H1 (cell line): ENCODE measurements around the gene ADRB2. TPM values are rescaled to one million over a fixed set of nuclear protein-coding genes. Genes with fewer than 3 reads are reported as not detected.

ENCODE experiments used
- EZH2 ChIP-seq: fragments of 200-600 bp; sonication (generic); IDR thresholded peaks from 2 replicates; pipeline ENCODE4 v1.7.1; 2012; ENCODE audit warnings: low read depth, mild to moderate bottlenecking, moderate library complexity, low read length, inconsistent platforms; ENCODE audit not compliant: severe bottlenecking
- KDM5A ChIP-seq: fragments of 200-600 bp; IDR thresholded peaks from 2 replicates; pipeline ENCODE4 v1.7.1; 2012; ENCODE audit warnings: mild to moderate bottlenecking, low read length, inconsistent platforms, mixed read lengths
- ZNF274 ChIP-seq: IDR thresholded peaks from 2 replicates; pipeline ENCODE4 v1.7.0; 2012; ENCODE audit warnings: low read length, borderline replicate concordance; ENCODE audit errors: extremely low read depth
- polyA plus RNA-seq, 7 experiments: library from polyadenylated mRNA; depleted of rRNA in 3 of 7; stranded (reverse) in 5 of 7; unstranded in 2 of 7; fragments of >200 nt in 5 of 7; fragments of 200-250 nt in 2 of 7; gene quantifications; 1 replicate in 5 of 7; 2 replicates in 1 of 7; 4 replicates in 1 of 7; pipeline versions ENCODE4 v1.2.1 to v1.2.3, GENCODE V29; 2011 to 2013; ENCODE audit warnings: missing spikeins in 2 of 7, mixed read lengths in 2 of 7
- total RNA-seq: library from RNA; stranded (reverse); fragmentation: NEBNext Ultra II Directional; extraction: Animal tissue kit (Norgen Biotek cat#: 25700); gene quantifications from 2 replicates; pipeline ENCODE4 v1.2.1, GENCODE V29; 2021
- TF ChIP-seq, protein P1 (sequence below), 3 experiments: IDR thresholded peaks; 1 replicate in 2 of 3; 2 replicates in 1 of 3; pipeline versions ENCODE4 v1.5.1 to v1.6.1; 2011; ENCODE audit warnings: low read length in 3 of 3, mild to moderate bottlenecking in 3 of 3, inconsistent platforms in 2 of 3, low read depth in 1 of 3, moderate library complexity in 1 of 3; ENCODE audit not compliant: insufficient read depth in 1 of 3; ENCODE audit errors: control extremely low read depth in 1 of 3

ADRB2 gene
- total and polyA plus RNA-seq, 2 of the 8 experiments (the other 6 are each of a cell fraction or from before 2014, with no cell fraction given) = 0.65 to 0.77 TPM

DNA sequence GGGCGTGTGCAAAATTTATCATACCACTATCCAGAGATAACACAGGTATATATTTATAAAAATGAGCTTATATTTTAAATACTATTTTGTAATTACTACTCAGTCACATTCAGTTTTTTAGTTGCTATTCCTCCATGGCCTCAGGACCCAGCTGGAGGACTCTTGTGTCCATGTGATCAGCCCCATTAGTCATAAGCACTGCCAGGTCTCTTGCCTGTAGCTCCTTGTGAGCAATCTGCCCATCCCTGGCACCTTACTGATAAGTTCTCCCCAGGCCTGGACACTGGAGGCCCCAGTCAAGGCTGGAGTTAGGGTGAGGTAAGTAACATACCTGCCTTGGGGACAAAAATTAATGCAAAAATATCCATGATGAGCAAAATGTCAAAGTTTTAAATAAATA, 29.5 kb upstream of the ADRB2 start (continued):
- TF ChIP-seq ZNF274 (no peak), KDM5A (no peak), EZH2 (no peak)
- TF ChIP-seq, protein P1, sequence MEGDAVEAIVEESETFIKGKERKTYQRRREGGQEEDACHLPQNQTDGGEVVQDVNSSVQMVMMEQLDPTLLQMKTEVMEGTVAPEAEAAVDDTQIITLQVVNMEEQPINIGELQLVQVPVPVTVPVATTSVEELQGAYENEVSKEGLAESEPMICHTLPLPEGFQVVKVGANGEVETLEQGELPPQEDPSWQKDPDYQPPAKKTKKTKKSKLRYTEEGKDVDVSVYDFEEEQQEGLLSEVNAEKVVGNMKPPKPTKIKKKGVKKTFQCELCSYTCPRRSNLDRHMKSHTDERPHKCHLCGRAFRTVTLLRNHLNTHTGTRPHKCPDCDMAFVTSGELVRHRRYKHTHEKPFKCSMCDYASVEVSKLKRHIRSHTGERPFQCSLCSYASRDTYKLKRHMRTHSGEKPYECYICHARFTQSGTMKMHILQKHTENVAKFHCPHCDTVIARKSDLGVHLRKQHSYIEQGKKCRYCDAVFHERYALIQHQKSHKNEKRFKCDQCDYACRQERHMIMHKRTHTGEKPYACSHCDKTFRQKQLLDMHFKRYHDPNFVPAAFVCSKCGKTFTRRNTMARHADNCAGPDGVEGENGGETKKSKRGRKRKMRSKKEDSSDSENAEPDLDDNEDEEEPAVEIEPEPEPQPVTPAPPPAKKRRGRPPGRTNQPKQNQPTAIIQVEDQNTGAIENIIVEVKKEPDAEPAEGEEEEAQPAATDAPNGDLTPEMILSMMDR (IDR thresholded peaks at IDR 0.05; ENCODE audit: control extremely low read depth in 1 of 3, insufficient read depth in 1 of 3, low read depth in 1 of 3, low read length in 3 of 3) = no peak
